GM21390 (cell line): ENCODE data around the gene HINFP.
"Not testable (repeated sequence)": the region's sequence is repeated elsewhere in the genome, so short reads cannot be mapped to it uniquely, and the experiment has no call there.

Experiments
- ATAC-seq: cut with Tn5 transposase; IDR thresholded peaks from one replicate; pipeline ENCODE4 v1.9.1; 2021; ENCODE audit not compliant: unreplicated experiment

The HINFP gene

DNA sequence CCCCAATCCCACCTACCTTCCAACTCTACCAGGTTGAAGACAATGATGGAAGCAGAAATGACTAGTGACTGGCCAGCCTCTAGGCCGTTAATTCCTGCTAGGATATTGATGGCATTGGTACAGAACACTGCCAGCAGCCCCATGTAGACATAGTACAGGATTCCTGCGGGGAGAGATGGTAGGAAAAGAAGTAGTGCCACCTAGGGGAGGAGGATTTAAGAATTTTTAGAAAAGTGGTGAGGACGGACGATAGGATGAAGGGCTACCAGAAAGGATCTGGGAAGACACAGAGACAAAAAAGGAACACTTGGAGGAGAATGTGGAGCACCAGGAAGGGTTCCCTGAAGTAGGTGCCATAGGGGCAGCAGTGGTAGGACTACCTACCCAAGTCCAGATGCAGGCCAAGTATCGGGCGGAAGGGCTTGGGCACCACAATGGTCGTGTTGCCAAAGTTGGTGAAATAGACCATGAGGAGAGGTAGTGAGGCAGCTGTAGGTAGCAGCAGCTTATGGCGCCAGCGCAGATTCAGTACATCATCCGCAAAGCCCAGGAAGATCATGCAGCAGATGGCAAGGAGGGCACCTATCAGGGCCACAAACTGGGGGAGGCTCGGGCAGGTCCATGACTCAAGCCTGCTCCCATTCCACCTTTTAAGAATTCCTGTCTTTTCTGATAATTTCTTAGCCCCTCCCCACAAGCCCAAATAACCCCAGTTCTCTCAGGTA lies 21.0 kb upstream of the HINFP start:
- ATAC-seq = no peak

DNA sequence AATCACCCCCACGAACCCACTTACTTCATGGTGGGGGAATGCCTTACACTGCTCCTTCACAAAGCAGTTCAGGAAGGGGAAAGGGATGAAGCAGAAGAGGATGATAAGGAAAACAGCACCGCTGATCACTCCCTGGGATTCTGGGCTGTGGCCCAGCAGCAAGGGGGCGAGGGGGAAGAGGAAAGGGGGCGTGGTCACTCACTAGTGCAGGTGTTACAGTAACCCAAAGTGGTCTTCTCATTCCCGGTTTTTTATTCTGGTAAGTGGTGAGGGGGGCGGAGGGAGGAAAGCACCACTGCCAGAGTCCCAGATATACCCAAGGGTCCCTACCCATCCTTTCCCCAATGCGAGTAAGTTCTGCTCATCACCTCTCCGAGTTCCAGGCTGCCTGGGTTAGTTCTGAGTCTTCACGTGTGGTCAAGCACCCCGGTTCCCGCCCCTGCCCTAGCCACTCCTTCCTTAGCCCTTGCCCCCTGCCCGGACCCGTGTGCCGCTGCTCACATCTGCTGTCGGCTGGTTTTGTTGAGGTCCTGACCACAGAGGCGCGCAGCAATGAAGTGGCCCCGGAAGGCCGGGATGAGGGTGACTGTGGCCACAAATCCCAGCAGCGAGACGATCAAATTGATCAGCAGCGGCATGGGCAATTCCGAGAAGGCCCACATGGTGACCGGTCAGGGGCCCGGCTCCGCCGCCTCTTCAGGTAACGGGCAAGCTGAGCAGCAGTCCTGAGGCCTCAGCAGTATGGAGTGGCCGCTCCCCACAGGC lies 20.2 kb upstream of the HINFP start:
- ATAC-seq = peak; percentile 24

DNA sequence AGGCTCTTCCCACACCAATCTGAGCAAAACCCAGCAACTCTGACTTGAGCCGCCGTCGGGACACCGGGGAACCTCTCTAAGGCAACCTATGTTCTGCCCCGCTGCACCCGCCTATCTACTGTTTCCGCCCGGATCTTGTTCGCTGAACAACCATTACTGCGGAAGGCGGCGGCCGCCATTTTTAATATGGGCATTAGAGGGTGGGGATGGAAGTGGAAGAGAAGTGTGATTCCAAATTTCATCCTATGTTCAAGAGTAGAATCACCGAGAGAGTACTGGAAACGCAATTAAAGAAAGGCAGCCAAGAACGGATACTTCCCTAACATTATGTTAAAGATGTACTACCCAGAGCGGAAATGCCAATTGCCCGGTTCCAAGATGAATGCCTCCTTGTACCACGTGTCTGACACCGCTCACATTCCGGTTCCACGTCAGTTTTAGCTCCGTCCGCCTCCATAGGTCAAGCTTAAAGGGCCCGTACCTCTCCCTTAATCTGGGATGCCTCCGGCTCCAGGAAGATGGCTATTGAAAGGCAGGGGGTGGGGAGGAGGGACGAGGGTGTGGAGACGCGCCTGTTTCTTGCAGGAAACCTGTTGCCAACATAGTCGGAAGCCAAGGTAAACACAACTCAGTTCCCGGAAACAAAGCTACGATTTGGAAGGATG lies 19.5 kb upstream of the HINFP start, which contains the start of gene DPAGT1:
Gene DPAGT1 (minus strand): TSS at position 95 of the 665 bp plus-strand sequence. CDS start 198 bp downstream, outside the sequence.
- ATAC-seq = peak; percentile 71

DNA sequence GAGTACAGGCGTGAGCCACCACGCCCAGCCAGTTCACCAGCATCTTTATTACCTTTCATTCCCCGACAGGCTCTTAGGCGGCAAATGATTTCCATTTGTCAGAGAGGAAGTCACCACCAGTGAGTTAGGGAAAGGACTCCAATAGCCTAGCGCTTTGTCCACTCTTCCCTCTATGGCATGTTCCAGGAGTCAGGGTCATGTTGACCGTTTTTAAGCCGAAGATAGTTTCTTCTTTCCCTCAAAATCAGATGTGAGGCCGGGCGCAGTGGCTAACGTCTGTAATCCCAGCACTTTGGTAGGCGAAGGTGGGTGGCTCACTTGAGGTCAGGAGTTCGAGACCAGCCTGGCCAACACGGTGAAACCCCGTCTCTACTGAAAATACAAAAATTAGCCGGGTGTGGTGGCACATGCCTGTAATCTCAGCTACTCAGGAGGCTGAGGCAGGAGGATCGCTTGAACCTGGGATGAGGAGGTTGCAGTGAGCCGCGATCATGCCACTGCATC lies 18.2 kb upstream of the HINFP start:
- ATAC-seq = not testable (repeated sequence)

DNA sequence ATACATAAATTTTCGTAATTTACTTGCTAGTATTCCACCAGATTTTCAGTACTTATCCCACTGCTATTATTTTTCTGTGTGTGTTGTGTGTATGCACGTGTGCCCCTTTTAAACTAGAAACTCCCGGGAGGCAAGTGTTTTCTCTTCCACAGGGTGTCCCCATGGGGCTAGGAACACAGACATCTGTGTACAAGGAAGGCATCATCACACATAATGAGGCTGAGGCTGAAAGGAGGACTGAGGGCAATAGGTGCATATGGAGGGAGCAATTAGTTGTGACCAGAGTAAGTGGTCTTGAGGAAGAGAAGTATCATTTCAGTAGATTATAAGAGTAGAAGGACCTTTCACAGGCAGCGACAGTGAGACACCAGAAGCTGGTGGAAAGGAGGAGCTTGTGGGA lies 17.6 kb upstream of the HINFP start:
- ATAC-seq = no peak

DNA sequence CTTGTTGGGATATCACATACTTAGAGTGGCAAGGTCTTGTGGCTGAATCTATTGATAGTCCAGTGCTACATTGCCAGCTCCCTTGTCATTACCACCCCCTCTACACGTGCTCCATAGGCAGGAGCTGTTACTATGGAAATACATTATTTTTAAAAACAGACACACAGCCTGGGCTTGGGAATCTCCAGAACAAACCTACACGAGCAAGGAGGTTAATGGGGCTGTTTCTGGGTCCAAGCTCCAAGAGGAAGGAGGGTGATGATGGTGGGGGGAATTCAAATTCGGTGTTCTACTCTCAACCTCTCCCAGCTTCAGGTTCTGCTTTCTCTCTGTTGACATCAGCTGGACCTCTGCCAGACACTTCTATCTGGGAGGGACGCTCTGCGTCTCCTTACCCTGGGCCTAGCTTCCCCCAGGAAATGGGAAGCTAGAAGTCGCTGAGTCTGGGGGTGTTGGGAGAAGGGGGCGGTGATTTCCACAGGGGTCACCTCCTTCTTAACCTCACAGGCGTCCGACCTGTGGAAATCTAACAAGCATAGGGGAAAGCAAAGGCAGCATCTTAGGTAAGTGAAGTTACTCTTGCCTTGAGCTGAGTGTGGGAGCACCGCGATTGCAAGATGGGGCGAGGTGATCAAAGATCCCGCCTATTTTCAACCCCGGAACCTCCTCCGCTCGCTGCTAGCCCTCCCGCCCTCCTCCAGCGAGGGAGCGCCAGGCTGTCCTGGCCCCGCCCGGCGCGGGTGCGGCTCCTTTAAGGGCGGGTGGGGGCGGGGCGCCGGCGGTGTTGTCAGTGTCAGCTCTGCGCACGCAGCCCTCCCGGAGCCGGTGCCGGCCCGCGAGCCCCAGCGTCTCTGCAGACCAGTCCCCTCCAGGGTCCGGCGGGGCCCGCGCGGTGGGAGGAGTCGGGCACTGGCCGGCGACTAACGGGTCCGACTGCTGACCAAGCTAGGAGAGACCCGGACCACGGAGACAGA lies 14.5 kb upstream of the HINFP start, which contains the start of gene C2CD2L:
Gene C2CD2L (plus strand): TSS at position 781 of the 974 bp plus-strand sequence. CDS start 398 bp downstream, outside the sequence.
- peak; percentile 74 for ATAC-seq

DNA sequence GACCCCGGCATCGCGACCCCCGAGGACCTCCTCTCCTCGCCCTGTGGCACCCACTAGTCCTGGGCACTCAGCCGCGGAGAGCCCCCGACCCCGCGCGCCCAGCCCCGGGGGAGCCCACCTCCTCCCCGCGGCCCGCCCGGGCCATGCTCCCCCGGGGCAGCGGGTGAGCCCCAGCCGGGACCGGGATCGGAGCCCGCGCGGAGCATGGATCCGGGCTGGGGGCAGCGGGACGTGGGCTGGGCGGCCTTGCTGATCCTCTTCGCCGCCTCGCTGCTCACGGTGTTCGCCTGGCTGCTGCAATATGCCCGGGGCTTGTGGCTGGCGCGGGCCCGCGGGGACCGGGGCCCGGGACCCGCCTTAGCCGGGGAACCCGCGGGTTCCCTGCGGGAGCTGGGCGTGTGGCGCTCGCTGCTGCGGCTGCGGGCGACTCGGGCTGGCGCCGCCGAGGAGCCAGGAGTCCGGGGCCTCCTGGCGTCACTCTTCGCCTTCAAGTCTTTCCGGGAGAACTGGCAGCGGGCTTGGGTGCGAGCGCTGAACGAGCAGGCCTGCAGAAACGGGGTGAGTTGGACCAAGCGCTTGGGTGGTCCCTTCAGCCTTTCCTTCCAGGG lies 13.7 kb upstream of the HINFP start:
- ATAC-seq = peak; percentile 24

DNA sequence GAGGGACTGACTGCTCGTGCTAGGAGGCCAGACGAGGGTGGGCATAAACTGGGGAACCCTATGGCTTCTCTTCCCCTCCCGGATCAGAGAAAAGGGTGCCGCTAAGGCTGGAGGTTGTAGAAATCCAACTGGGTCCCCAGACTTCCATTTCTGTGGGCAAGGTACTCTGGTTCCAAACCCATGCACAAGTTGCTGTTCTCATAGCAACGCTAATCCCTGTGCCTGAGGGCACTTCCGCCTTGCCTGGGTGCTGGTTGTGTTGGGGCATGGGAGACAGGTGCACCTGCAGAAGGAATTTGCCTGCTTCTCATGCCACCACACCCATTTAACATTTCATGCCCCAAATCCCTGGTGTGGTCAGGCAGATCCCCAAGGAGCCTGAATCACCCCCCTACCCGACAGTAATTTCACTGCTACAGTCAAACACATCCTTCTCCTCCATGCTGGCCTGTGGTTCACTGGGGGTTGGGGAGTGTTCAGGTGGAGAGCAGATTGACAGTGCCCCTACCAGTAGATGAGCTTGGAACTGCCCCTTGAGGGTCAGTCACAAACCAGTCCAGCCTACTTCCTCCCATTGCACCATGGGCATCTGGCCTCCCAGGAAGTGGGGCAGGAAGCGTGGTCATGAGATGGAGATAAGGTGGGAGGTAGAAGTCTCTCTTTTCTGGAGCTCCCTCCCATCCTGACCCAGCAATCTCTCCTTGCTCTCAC lies 13.1 kb upstream of the HINFP start:
- no peak for ATAC-seq

DNA sequence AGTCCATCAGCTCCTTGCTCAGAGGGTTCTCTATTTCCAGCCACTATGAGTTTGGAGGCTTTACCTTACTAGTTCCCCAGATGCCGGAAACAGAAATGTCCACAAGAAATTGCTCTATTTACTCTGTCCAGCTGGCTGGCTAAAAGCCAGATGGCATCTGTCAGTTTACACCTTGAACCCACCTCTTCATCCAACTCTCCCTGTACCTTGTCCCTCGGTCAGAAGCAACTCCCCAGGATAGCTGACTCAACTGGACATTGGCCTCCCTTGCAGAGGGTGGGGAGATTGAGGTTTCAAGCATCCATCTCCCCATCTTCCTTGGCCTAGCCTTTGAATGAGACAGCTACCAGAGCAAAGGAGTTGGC lies 12.5 kb upstream of the HINFP start:
- ATAC-seq = no peak

DNA sequence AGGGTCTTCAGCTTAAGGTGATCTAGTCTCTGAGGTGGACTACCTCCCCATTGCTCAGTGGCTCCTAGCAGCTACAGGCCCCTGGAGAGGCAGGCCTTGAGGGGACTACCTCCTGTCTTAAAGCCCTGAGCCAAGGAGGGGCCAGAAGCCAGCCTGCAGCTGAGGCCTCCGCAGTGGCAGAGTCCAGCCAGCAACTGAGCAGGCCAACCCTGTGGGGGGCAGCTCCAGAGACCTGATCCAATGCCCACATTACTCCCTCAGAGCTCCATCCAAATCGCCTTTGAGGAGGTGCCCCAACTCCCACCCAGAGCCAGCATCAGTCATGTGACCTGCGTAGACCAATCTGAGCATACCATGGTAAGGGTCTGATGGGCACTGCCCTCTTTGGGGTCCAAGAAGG lies 11.5 kb upstream of the HINFP start:
- no peak for ATAC-seq

DNA sequence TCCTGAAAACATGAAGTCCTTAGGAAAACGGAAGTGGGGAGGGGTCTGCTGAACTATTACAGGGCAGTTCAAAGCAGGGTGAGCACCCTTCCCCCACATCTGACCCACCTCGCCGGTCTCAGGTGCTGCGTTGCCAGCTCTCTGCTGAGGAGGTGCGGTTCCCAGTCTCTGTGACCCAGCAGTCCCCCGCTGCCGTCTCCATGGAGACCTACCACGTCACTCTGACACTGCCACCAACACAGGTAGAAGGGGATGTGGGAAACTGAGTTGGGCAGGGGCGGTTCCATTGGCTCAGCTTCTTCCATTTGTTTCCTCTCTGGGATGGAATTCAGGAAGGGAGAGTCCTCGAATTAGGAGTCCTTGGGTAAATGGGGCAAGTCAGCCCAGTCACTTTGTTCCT lies 10.9 kb upstream of the HINFP start:
- no peak for ATAC-seq

DNA sequence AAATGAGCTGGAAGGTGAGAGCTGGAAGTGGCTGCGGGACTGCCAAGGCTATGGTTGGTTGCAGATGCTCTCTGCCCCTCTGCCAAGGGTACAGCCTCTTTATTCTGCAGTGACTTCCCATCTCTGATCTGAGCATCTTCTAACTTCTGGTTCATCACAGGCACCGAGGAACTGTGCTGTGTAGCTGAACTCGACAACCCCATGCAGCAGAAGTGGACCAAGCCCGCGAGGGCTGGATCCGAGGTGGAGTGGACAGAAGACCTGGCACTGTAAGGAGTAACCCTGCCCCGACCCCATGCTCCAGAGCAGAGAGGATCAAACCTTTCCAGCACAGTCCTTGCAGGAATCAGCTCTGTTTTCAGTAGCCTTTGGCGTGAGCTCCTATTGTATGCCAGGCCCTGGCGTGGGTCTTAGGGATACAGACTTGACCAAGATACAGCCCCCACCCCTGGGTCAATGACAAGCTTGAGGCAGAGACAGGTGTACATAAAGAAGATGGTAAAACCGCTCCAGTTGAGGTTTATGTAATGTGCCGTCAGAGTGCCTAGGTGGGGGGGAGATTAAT lies 9.9 kb upstream of the HINFP start:
- ATAC-seq = no peak

DNA sequence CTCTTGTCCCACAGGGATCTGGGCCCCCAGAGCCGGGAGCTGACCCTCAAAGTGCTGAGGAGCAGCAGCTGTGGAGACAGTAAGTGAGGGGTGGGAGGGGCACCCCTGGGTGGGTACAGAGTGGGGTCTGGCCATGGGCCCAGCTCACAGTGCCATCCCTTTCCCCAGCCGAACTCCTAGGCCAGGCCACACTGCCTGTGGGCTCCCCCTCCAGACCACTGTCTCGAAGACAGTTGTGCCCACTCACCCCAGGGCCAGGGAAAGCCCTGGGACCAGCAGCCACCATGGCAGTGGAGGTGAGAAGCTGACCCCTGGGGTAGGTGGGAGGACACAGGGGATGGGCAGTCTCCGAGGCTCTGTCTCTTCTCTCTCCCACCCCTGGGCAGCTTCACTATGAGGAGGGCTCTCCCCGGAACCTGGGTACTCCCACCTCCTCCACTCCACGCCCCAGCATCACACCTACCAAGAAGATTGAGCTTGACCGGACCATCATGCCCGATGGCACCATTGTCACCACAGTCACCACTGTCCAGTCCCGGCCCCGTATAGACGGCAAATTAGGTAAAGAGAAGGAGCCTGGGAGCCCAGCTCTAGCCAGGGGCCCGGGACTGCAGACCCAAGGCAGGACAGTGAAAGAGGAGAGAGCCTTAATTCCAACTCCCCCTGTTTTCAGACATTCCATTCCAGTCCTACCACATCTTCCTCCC lies 8.9 kb upstream of the HINFP start:
- no peak for ATAC-seq

DNA sequence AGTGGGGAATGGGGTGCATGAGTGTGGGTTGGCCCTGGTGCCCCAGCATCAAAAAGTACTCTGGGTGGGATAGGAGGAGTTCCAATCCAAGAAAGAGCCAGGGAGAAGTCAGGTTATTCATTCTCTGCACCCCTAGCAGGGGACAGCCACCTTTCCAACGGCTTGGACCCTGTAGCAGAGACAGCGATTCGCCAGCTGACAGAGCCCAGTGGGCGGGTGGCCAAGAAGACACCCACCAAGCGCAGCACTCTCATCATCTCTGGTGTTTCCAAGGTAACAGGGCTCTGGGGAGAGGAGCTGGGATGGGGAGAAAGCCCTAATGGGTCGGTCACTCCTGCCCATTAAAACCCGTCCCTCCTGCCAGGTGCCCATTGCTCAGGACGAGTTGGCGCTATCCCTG lies 7.7 kb upstream of the HINFP start:
- ATAC-seq = no peak

DNA sequence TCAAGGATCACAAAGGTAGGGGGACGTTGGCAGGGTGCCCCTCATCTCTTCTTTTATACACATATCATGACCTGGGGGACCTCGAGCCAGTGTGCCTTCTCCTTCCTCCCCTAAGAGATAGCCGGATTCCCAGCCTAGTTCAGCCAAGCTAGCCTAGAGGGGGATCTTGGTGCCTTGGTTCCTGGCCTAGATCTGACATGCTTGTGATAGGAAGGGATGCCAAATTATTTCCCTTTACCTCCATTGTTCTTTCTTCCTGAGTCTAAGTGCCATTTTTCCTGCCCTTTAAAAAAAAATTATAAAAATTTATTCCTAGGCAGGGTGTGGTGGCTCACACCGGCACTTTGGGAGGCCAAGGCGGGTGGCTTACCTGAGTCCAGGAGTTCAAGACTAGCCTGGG lies 7.0 kb upstream of the HINFP start:
- no peak for ATAC-seq

DNA sequence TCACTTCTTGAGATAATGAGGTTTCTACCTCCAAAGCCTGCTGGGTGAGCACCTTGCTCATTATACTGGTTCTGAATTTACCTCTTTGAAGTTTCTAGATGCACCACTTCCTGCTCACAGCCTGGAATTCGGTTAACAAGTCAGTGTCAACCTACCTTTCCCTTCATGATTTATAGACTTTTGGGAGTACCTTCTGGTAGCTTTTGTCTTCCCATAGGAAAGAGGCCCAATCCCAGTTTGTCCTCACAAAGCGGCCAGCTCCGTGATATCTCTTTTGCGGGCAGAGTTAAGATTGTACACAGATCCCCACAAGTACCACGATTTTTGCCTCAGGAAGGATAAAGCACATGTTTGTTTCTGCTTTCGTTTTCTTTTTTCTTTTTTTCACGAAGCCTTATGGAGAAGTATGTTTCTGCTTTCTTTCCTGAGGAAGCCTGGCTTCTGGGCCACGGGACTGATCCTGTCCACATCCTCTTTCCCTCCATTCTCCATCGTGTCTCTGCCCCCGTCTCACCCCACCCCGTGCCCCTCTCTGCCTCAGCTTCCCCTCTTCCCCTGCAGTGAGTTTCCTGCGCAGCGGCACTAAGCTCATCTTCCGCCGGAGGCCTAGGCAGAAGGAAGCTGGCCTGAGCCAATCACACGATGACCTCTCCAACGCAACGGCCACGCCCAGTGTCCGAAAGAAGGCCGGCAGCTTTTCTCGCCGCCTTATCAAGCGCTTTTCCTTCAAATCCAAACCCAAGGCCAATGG lies 5.7 kb upstream of the HINFP start:
- no peak for ATAC-seq

DNA sequence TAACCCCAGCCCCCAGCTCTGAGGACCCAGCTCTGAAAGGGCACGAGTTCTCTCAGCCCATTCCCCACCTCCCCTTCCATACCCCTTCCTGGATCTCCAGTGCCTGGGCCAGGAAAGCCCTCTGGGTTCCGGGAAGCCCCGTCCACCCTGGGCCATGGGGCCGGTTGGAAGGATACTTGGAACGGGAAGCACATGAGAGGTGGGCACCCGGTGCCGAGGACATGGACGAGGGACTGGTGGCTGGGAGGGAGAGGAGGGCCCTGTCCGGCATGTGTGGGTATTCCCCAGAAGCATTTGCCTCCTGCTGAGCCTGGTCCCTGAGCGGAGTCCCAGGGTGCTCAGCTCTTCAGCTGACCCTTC lies 5.2 kb upstream of the HINFP start:
- ATAC-seq = no peak

DNA sequence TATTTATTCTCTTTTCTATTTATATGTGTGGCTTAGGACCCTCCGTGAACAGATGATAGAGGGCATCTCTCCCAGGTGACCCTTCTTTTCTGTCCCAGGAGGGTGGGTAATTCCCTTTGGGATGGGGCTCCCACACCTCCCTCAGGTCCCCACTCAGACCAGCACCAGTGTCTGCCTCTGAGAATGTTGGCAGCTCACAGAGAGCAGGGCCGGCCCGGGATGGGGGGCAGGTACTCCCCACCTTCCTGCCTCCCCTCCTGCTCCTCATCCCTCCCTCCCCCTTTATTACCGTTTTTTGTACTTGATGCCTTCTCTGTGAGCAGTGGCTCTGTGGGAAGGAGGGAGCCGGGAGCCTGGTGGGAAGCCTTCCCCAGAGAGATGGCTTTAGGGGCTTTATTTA lies 4.8 kb upstream of the HINFP start:
- ATAC-seq = no peak
